GM23338 (cell line): Measurements from ENCODE around the gene SLA2. TPM values are rescaled to one million over a fixed set of nuclear protein-coding genes. Genes with fewer than 3 reads are reported as not detected.

Experiments
- ATAC-seq: fragments of 200-7000 bp; cut with Tn5 transposase; 3 replicates; pipeline ENCODE4 v1.9.1; 2020
- DNase-seq: peaks from one replicate; pipeline ENCODE4 v3.0.0-alpha.2; 2015; ENCODE audit warnings: low spot score
- H2AFZ ChIP-seq: fragments of 200-600 bp; sonication (generic); 2 replicates; pipeline ENCODE4 v1.8.0; 2016; ENCODE audit warnings: antibody characterized with exemption, mild to moderate bottlenecking, moderate library complexity
- H3F3A ChIP-seq: fragments of 200-600 bp; sonication (generic); replicated peaks from 2 replicates; pipeline ENCODE4 v1.8.0; 2017; ENCODE audit warnings: antibody characterized with exemption, mixed run types, low read depth
- H3K27ac ChIP-seq: fragments of 200-600 bp; sonication (generic); 2 replicates; pipeline ENCODE4 v1.6.1; 2016; ENCODE audit warnings: low read depth
- H3K27me3 ChIP-seq: fragments of 200-600 bp; sonication (generic); 2 replicates; pipeline ENCODE4 v1.8.0; 2016; ENCODE audit warnings: mild to moderate bottlenecking, mixed run types, moderate library complexity; ENCODE audit not compliant: insufficient read depth
- H3K36me3 ChIP-seq: fragments of 200-600 bp; sonication (generic); 2 replicates; pipeline ENCODE4 v1.8.0; 2016; ENCODE audit warnings: mild to moderate bottlenecking; ENCODE audit not compliant: insufficient read depth
- H3K4me1 ChIP-seq: fragments of 200-600 bp; sonication (generic); 2 replicates; pipeline ENCODE4 v1.8.0; 2016; ENCODE audit warnings: mild to moderate bottlenecking, moderate library complexity; ENCODE audit not compliant: insufficient read depth
- H3K4me2 ChIP-seq: fragments of 200-600 bp; sonication (generic); 2 replicates; pipeline ENCODE4 v1.7.1; 2017; ENCODE audit warnings: mixed run types
- H3K4me3 ChIP-seq: fragments of 200-600 bp; sonication (generic); 2 replicates; pipeline ENCODE4 v1.6.1; 2016; ENCODE audit warnings: mixed run types
- H3K79me2 ChIP-seq: fragments of 200-600 bp; sonication (generic); replicated peaks from 2 replicates; pipeline ENCODE4 v1.8.0; 2017; ENCODE audit warnings: mild to moderate bottlenecking; ENCODE audit not compliant: insufficient read depth
- H3K9me2 ChIP-seq: fragments of 200-600 bp; sonication (generic); 2 replicates; pipeline ENCODE4 v1.8.0; 2017; ENCODE audit not compliant: insufficient read depth
- H4K20me1 ChIP-seq: fragments of 200-600 bp; sonication (generic); replicated peaks from 2 replicates; pipeline ENCODE4 v1.8.0; 2017; ENCODE audit warnings: mild to moderate bottlenecking; ENCODE audit not compliant: insufficient read depth
- H3K27ac Mint-ChIP-seq: 2 replicates; pipeline ENCODE4 v1.8.0; 2020; ENCODE audit warnings: inconsistent platforms, mild to moderate bottlenecking, moderate library complexity, mixed read lengths
- H3K27me3 Mint-ChIP-seq: 3 replicates; pipeline ENCODE4 v1.8.0; 2022; ENCODE audit warnings: low read depth, mild to moderate bottlenecking, moderate library complexity, mixed read lengths, inconsistent platforms; ENCODE audit not compliant: insufficient read depth, poor library complexity
- H3K36me3 Mint-ChIP-seq: 3 replicates; pipeline ENCODE4 v1.8.0; 2021; ENCODE audit warnings: low read depth, mild to moderate bottlenecking, inconsistent platforms, moderate library complexity, mixed read lengths
- H3K4me1 Mint-ChIP-seq: 3 replicates; pipeline ENCODE4 v1.8.0; 2020; ENCODE audit warnings: mild to moderate bottlenecking, inconsistent platforms, mixed read lengths
- H3K4me3 Mint-ChIP-seq: 3 replicates; pipeline ENCODE4 v1.8.0; 2021; ENCODE audit warnings: moderate library complexity, mild to moderate bottlenecking, inconsistent platforms, mixed read lengths
- H3K9me3 Mint-ChIP-seq: 3 replicates; pipeline ENCODE4 v1.8.0; 2020; ENCODE audit warnings: moderate library complexity, mild to moderate bottlenecking, inconsistent platforms, mixed read lengths
- CREB1 ChIP-seq: fragments of 250-450 bp; sonication (Bioruptor Pico); IDR thresholded peaks from 2 replicates; pipeline ENCODE4 v1.5.0; 2020; ENCODE audit warnings: low read depth, mild to moderate bottlenecking, moderate library complexity
- ETS1 ChIP-seq: IDR thresholded peaks from 2 replicates; pipeline ENCODE4 v1.6.1; 2016; ENCODE audit warnings: antibody characterized with exemption
- EZH2 ChIP-seq: fragments of 200-600 bp; sonication (generic); IDR thresholded peaks from one replicate; pipeline ENCODE4 v1.8.0; 2017; ENCODE audit warnings: antibody characterized with exemption, mild to moderate bottlenecking, low read depth; ENCODE audit not compliant: unreplicated experiment
- EZH2phosphoT487 ChIP-seq: fragments of 200-600 bp; sonication (generic); IDR thresholded peaks from one replicate; pipeline ENCODE4 v1.8.1; 2018; ENCODE audit warnings: antibody characterized with exemption; ENCODE audit not compliant: unreplicated experiment
- JUNB ChIP-seq: IDR thresholded peaks from one replicate; pipeline ENCODE4 v1.6.1; 2016; ENCODE audit warnings: antibody characterized with exemption; ENCODE audit not compliant: unreplicated experiment
- NANOG ChIP-seq: IDR thresholded peaks from 2 replicates; pipeline ENCODE4 v1.6.1; 2016; ENCODE audit warnings: antibody characterized with exemption, borderline replicate concordance
- POLR2AphosphoS5 ChIP-seq: IDR thresholded peaks from 2 replicates; pipeline ENCODE4 v1.6.1; 2016; ENCODE audit warnings: antibody characterized with exemption, low read depth
- STAT1 ChIP-seq: IDR thresholded peaks from one replicate; pipeline ENCODE4 v1.6.1; 2016; ENCODE audit warnings: antibody characterized with exemption; ENCODE audit not compliant: unreplicated experiment
- ZNF114 ChIP-seq: fragments of 250-450 bp; sonication (Bioruptor Pico); IDR thresholded peaks from 2 replicates; pipeline ENCODE4 v1.5.0; 2020; ENCODE audit warnings: mild to moderate bottlenecking, moderate library complexity
- ZNF331 ChIP-seq: fragments of 250-450 bp; sonication (Bioruptor Pico); IDR thresholded peaks from 2 replicates; pipeline ENCODE4 v1.5.0; 2020; ENCODE audit warnings: low read depth, mild to moderate bottlenecking, moderate library complexity
- polyA plus RNA-seq: library from polyadenylated mRNA; unstranded; fragments of >200 nt; fragmentation: Nextera tagmentation; extraction: Ambion mirVana; gene quantifications from 2 replicates; pipeline ENCODE4 v1.2.1, GENCODE V29; 2016
- total RNA-seq: library from RNA; depleted of rRNA; stranded (reverse); fragments of >200 nt; shearing (Covaris generic); gene quantifications from 2 replicates; pipeline ENCODE4 v1.2.3, GENCODE V29; 2014
- TF ChIP-seq, protein P1 (sequence below): IDR thresholded peaks from one replicate; pipeline ENCODE4 v1.6.1; 2018; ENCODE audit warnings: antibody characterized with exemption; ENCODE audit not compliant: unreplicated experiment
- TF ChIP-seq, protein P2 (sequence below): fragments of 250-450 bp; sonication (Bioruptor Pico); IDR thresholded peaks from 2 replicates; pipeline ENCODE4 v1.5.0; 2020; ENCODE audit warnings: mild to moderate bottlenecking, moderate library complexity
- TF ChIP-seq, protein P3 (sequence below), 2 experiments: fragments of 200-600 bp in 1 of 2; sonication (generic) in 1 of 2; conservative IDR thresholded peaks; 2 replicates each; pipeline versions ENCODE4 v1.5.1 to v1.6.1; 2016 to 2017; ENCODE audit warnings: antibody characterized with exemption in 2 of 2, low read depth in 2 of 2, mild to moderate bottlenecking in 2 of 2, moderate library complexity in 1 of 2

SLA2 gene
- total and polyA plus RNA-seq, 2 experiments from 2014 or later, result 0.18 TPM; not detected in 1

DNA sequence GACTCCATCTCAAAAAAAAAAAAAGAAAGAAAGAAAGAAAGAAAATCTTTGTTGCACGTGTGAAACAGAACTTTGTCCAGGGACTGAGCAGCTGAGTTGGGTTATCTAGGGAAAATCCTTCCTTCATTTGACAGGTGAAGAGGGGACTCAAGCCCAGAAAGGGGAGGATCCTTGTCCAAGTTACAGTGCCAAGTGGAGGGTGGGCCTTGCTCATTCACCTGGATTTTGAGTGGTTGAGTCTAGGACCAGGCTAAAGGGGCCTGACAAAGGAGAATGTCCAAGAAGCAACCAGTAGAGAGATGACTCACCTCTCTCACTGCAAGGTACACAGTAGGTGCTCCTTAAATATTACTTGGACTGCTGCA is 69.9 kb downstream of the SLA2 start:
- Histone ChIP-seq H3K27me3 (no peaks in the 10 kb centered on the region), H3K79me2 (peaks cover 50% of the 10 kb centered on the region), H3K4me3 (peak overlapping the region; percentile 92), H4K20me1 (peaks cover 20% of the 10 kb centered on the region), H3F3A (peaks cover 6% of the 10 kb centered on the region; the same call in 1 of the 2 replicates), H3K4me2 (peak overlapping the region; percentile 96; the same call in 1 of the 2 replicates), H3K36me3 (peaks cover 17% of the 10 kb centered on the region), H3K9me2 (no peaks in the 10 kb centered on the region), H2AFZ (no peak overlapping the region), H3K4me1 (peaks cover 22% of the 10 kb centered on the region), H3K27ac (no peak overlapping the region)
- peaks cover 27% of the 10 kb centered on the region for H3K27me3 Mint-ChIP-seq
- H3K9me3 Mint-ChIP-seq, result no peaks in the 10 kb centered on the region
- H3K27ac Mint-ChIP-seq, result no peak overlapping the region
- TF ChIP-seq ZNF331 (CRISPR knock-in tag) (no peak), EZH2phosphoT487 (no peak), NANOG (no peak), JUNB (no peak), POLR2AphosphoS5 (no peak), STAT1 (no peak), CREB1 (CRISPR knock-in tag) (no peak), ZNF114 (CRISPR knock-in tag) (no peak), EZH2 (no peak), ETS1 (no peak)
- TF ChIP-seq, protein P1, sequence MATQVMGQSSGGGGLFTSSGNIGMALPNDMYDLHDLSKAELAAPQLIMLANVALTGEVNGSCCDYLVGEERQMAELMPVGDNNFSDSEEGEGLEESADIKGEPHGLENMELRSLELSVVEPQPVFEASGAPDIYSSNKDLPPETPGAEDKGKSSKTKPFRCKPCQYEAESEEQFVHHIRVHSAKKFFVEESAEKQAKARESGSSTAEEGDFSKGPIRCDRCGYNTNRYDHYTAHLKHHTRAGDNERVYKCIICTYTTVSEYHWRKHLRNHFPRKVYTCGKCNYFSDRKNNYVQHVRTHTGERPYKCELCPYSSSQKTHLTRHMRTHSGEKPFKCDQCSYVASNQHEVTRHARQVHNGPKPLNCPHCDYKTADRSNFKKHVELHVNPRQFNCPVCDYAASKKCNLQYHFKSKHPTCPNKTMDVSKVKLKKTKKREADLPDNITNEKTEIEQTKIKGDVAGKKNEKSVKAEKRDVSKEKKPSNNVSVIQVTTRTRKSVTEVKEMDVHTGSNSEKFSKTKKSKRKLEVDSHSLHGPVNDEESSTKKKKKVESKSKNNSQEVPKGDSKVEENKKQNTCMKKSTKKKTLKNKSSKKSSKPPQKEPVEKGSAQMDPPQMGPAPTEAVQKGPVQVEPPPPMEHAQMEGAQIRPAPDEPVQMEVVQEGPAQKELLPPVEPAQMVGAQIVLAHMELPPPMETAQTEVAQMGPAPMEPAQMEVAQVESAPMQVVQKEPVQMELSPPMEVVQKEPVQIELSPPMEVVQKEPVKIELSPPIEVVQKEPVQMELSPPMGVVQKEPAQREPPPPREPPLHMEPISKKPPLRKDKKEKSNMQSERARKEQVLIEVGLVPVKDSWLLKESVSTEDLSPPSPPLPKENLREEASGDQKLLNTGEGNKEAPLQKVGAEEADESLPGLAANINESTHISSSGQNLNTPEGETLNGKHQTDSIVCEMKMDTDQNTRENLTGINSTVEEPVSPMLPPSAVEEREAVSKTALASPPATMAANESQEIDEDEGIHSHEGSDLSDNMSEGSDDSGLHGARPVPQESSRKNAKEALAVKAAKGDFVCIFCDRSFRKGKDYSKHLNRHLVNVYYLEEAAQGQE, result no peak
- TF ChIP-seq, protein P2, sequence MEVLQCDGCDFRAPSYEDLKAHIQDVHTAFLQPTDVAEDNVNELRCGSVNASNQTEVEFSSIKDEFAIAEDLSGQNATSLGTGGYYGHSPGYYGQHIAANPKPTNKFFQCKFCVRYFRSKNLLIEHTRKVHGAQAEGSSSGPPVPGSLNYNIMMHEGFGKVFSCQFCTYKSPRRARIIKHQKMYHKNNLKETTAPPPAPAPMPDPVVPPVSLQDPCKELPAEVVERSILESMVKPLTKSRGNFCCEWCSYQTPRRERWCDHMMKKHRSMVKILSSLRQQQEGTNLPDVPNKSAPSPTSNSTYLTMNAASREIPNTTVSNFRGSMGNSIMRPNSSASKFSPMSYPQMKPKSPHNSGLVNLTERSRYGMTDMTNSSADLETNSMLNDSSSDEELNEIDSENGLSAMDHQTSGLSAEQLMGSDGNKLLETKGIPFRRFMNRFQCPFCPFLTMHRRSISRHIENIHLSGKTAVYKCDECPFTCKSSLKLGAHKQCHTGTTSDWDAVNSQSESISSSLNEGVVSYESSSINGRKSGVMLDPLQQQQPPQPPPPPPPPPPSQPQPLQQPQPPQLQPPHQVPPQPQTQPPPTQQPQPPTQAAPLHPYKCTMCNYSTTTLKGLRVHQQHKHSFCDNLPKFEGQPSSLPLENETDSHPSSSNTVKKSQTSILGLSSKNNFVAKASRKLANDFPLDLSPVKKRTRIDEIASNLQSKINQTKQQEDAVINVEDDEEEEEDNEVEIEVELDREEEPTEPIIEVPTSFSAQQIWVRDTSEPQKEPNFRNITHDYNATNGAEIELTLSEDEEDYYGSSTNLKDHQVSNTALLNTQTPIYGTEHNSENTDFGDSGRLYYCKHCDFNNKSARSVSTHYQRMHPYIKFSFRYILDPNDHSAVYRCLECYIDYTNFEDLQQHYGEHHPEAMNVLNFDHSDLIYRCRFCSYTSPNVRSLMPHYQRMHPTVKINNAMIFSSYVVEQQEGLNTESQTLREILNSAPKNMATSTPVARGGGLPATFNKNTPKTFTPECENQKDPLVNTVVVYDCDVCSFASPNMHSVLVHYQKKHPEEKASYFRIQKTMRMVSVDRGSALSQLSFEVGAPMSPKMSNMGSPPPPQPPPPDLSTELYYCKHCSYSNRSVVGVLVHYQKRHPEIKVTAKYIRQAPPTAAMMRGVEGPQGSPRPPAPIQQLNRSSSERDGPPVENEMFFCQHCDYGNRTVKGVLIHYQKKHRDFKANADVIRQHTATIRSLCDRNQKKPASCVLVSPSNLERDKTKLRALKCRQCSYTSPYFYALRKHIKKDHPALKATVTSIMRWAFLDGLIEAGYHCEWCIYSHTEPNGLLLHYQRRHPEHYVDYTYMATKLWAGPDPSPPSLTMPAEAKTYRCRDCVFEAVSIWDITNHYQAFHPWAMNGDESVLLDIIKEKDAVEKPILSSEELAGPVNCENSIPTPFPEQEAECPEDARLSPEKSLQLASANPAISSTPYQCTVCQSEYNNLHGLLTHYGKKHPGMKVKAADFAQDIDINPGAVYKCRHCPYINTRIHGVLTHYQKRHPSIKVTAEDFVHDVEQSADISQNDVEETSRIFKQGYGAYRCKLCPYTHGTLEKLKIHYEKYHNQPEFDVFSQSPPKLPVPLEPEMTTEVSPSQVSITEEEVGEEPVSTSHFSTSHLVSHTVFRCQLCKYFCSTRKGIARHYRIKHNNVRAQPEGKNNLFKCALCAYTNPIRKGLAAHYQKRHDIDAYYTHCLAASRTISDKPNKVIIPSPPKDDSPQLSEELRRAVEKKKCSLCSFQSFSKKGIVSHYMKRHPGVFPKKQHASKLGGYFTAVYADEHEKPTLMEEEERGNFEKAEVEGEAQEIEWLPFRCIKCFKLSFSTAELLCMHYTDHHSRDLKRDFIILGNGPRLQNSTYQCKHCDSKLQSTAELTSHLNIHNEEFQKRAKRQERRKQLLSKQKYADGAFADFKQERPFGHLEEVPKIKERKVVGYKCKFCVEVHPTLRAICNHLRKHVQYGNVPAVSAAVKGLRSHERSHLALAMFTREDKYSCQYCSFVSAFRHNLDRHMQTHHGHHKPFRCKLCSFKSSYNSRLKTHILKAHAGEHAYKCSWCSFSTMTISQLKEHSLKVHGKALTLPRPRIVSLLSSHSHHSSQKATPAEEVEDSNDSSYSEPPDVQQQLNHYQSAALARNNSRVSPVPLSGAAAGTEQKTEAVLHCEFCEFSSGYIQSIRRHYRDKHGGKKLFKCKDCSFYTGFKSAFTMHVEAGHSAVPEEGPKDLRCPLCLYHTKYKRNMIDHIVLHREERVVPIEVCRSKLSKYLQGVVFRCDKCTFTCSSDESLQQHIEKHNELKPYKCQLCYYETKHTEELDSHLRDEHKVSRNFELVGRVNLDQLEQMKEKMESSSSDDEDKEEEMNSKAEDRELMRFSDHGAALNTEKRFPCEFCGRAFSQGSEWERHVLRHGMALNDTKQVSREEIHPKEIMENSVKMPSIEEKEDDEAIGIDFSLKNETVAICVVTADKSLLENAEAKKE (CRISPR knock-in tag), result no peak
- TF ChIP-seq, protein P3, sequence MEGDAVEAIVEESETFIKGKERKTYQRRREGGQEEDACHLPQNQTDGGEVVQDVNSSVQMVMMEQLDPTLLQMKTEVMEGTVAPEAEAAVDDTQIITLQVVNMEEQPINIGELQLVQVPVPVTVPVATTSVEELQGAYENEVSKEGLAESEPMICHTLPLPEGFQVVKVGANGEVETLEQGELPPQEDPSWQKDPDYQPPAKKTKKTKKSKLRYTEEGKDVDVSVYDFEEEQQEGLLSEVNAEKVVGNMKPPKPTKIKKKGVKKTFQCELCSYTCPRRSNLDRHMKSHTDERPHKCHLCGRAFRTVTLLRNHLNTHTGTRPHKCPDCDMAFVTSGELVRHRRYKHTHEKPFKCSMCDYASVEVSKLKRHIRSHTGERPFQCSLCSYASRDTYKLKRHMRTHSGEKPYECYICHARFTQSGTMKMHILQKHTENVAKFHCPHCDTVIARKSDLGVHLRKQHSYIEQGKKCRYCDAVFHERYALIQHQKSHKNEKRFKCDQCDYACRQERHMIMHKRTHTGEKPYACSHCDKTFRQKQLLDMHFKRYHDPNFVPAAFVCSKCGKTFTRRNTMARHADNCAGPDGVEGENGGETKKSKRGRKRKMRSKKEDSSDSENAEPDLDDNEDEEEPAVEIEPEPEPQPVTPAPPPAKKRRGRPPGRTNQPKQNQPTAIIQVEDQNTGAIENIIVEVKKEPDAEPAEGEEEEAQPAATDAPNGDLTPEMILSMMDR (conservative IDR thresholded peaks at IDR 0.05; ENCODE audit: low read depth in 2 of 2), result no peak
- H3K4me1 Mint-ChIP-seq, result peaks cover 36% of the 10 kb centered on the region
- no peak for ATAC-seq
- peak overlapping the region; percentile 94; the same call in 2 of the 3 replicates for H3K4me3 Mint-ChIP-seq
- H3K36me3 Mint-ChIP-seq, result peaks cover 34% of the 10 kb centered on the region
- DNase-seq, result no peak
